Omental fat pad (tissue), 4 donors: ENCODE measurements around the gene TOMM34. TPM values are rescaled to one million over a fixed set of nuclear protein-coding genes. Genes with fewer than 3 reads are reported as not detected.

Experiments used
- ATAC-seq: fragments of 150-250 bp; one replicate; pipeline ENCODE4 v1.9.1; 2016; ENCODE audit warnings: mild to moderate bottlenecking, moderate library complexity; ENCODE audit not compliant: low FRiP score
- DNase-seq: peaks from one replicate; pipeline ENCODE4 v3.0.0-alpha.2; 2019; ENCODE audit warnings: low spot score
- CTCF ChIP-seq, 3 donors: fragments of 450-650 bp; IDR thresholded peaks; one replicate each; pipeline ENCODE4 v1.5.1; 2016 to 2017; ENCODE audit warnings: antibody characterized with exemption in 3 of 3, mild to moderate bottlenecking in 3 of 3, moderate library complexity in 2 of 3
- total RNA-seq, 4 donors: library from RNA; depleted of rRNA; stranded (reverse); fragments of >200 nt; gene quantifications; one replicate each; pipeline ENCODE4 v1.1.0, GENCODE V29; 2016

Gene TOMM34
- total RNA-seq, 4 donors from 2014 or later = 9.1 to 23.9 (median 12.1) TPM

DNA sequence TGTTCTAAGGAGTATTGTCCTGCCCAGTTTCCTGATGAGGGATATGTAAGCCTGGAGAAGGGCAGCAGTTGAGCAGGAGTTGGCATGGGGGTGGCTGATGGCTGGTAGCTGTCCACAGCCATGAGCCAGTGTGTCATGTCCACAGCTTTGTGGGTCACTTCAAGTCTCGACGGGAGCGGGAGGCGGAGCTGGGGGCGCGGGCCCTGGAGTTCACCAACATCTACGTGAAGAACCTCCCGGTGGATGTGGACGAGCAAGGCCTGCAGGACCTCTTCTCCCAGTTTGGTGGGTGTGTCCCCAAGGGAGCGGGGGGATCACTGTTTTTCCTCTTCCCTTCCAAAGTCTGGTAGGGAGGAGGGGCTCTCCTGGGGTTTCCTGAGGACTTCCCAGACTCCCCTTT lies 41.4 kb downstream of the TOMM34 start:
- DNase-seq (no peak), ATAC-seq (no peak)
- TF ChIP-seq CTCF (IDR thresholded peaks at IDR 0.05) = no peak

- TF ChIP-seq CTCF (IDR thresholded peaks at IDR 0.05) = no peak
- ATAC-seq (no peak), DNase-seq (no peak)
Measured at GRCh38 chr20:44918342-44918741, 41.9 kb downstream of the TOMM34 start.

- ATAC-seq (no peak), DNase-seq (no peak)
- no peak for TF ChIP-seq CTCF (IDR thresholded peaks at IDR 0.05)
Measured at GRCh38 chr20:44917399-44917798, 42.8 kb downstream of the TOMM34 start.

DNA sequence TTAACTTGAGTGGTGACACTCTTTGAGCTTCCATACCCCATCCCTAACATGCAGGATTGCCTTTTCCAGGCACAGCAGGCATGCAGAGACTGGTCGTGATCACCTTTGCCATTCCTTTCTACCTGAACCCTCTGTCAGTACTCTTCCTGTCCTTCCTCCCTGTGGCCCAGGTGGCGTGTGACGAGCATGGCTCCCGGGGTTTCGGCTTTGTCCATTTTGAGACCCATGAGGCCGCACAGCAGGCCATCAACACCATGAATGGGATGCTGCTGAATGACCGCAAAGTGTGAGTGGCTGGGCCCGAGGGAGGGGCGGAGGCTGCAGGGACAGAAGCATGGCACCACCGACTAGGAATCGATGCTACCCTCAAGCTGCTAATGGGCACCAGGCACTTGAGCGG lies 43.6 kb downstream of the TOMM34 start:
- TF ChIP-seq CTCF (IDR thresholded peaks at IDR 0.05) = no peak
- DNase-seq = no peak
- ATAC-seq = no peak

- DNase-seq (no peak), ATAC-seq (no peak)
- no peak for TF ChIP-seq CTCF (IDR thresholded peaks at IDR 0.05)
Measured at GRCh38 chr20:44914924-44915323, 45.3 kb downstream of the TOMM34 start.

- DNase-seq (no peak), ATAC-seq (no peak)
- TF ChIP-seq CTCF (IDR thresholded peaks at IDR 0.05) = no peak
Measured at GRCh38 chr20:44912189-44912588, 48.0 kb downstream of the TOMM34 start.

DNA sequence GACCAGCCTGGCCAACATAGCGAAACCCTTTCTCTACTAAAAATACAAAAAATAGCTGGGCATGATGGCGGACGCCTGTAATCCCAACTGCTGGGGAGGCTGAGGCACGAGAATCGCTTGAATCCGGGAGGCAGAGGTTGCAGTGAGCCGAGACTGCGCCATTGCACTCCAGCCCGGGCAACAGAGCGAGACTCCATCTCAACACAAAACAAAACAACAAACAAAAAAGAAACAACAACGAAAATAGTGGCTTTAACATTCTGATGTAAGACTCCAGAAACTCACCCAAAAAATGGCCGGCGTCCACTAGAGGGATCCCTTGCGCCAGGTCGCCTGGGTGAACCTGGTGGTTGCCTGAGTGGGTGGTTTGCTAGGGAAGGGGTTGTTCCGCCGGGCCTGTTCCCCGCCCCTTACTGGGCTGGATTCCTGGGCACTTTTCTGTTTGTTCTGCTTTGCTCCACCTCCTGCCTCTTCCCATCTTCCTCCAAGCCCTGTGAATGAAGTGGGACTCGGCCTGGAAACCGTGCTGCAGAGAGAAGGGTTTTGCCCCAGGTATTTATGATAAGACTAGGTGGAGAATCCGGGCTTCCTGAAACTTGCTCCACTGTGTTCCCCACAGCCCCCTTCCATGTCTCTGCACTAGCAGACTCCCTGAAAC lies 48.8 kb downstream of the TOMM34 start:
- ATAC-seq = no peak
- no peak for DNase-seq
- TF ChIP-seq CTCF (IDR thresholded peaks at IDR 0.05) = no peak
